ENCODE data around the gene DPH5. TPM values are rescaled to one million over a fixed set of nuclear protein-coding genes. Genes with fewer than 3 reads are reported as not detected.

DPH5 gene
- total and polyA plus RNA-seq, 2 of the 4 experiments (the other 2 are of a cell fraction), result 32.3 to 42.0 TPM

GRCh38 chr1:100955322-100955721 is 70.3 kb downstream of the DPH5 start:
- DNase-seq, result peak; percentile 92
- Histone ChIP-seq H2BK15ac (ENCODE audit: low read depth, low read length) (no peak overlapping the region), H3K9me1 (ENCODE audit: insufficient read depth, low read length) (peaks cover 8% of the 10 kb centered on the region), H4K5ac (ENCODE audit: low read depth, low read length) (no peak overlapping the region), H3K27ac (ENCODE audit: insufficient read depth, low read length) (peak overlapping the region; percentile 52; the same call in 1 of the 2 replicates), H3K79me1 (ENCODE audit: low read depth in 1 of 2, low read length in 2 of 2) (peaks cover 9 to 33% of the 10 kb centered on the region in 2 experiments; a peak in 3 of 4 replicates), H3K27me3 (ENCODE audit: control insufficient read depth, insufficient read depth, low read length) (no peaks in the 10 kb centered on the region), H4K91ac (ENCODE audit: insufficient read depth, low read depth, low read length) (no peak overlapping the region), H3K14ac (replicated peaks; ENCODE audit: low read depth, low read length) (no peak overlapping the region), H3K9ac (ENCODE audit: low read depth, low read length) (no peak overlapping the region), H3K9me3 (ENCODE audit: control insufficient read depth, insufficient read depth, low read length) (no peaks in the 10 kb centered on the region), H2AK9ac (replicated peaks; ENCODE audit: low read depth, low read length, poor library complexity) (no peak overlapping the region), H2BK20ac (ENCODE audit: low read depth, low read length) (no peak overlapping the region), H3K23ac (ENCODE audit: low read depth, low read length) (no peak overlapping the region), H4K8ac (ENCODE audit: low read depth in 2 of 2, low read length in 2 of 2) (no peak overlapping the region), H3K4me1 (ENCODE audit: control insufficient read depth, insufficient read depth, low read length) (peaks cover 3% of the 10 kb centered on the region), H2BK5ac (ENCODE audit: low read depth, low read length, poor library complexity, severe bottlenecking) (peak overlapping the region; percentile 68), H3K18ac (ENCODE audit: low read depth, low read length) (no peak overlapping the region), H4K20me1 (ENCODE audit: insufficient read depth, low read length) (no peaks in the 10 kb centered on the region), H2AK5ac (ENCODE audit: low read depth, low read length) (no peak overlapping the region), H3K4me2 (ENCODE audit: low read depth, low read length) (peak overlapping the region; percentile 1; the same call in 1 of the 2 replicates), H2AFZ (replicated peaks; ENCODE audit: low read length, poor library complexity) (no peak overlapping the region), H3K56ac (ENCODE audit: extremely low read depth, insufficient read depth, low read length) (no peak overlapping the region), H3K36me3 (ENCODE audit: control insufficient read depth, insufficient read depth, low read length) (0 out of 2 replicates have a peak, but pooled peaks cover 1% of the 10 kb centered on the region), H3K4me3 (ENCODE audit: insufficient read depth, low read depth, low read length) (no peak overlapping the region), H2BK120ac (ENCODE audit: low read depth, low read length) (no peak overlapping the region), H3K4ac (ENCODE audit: low read depth, low read length) (no peak overlapping the region)
- peak; percentile 76 for ATAC-seq (ENCODE audit: low read depth)
- dilution Hi-C loops (cut with HindIII; ENCODE audit: low sequenced_read_pairs, unreplicated experiment), result no loop called here
- CTCF ChIA-PET, result interaction anchor here (0.6 to 1.0 kb wide), 2 partner anchors 55 to 283 kb away, joined by 3 to 4 read pairs; no protein-coding TSS in a partner anchor
- in situ Hi-C loops (cut with MboI; ENCODE audit: low sequenced_read_pairs), result no loop called here
- POLR2A ChIA-PET (ENCODE audit: unreplicated experiment), result no interaction called here
- no CpG with 5 or more reads among the region's 1 CpG for WGBS, 2 experiments (ENCODE audit: extremely low coverage in 2 of 2, insufficient read length in 1 of 2)
- TF ChIP-seq SMC3 (IDR thresholded peaks at IDR 0.05; ENCODE audit: low read depth, low read length) (no peak), NFE2L2 (IDR thresholded peaks at IDR 0.05; ENCODE audit: low read depth, low read length) (no peak), RAD21 (IDR thresholded peaks at IDR 0.05; ENCODE audit: low read length) (no peak), CTCF (conservative IDR thresholded peaks at IDR 0.05; ENCODE audit: low read depth, low read length) (no peak), ELK1 (IDR thresholded peaks at IDR 0.05; ENCODE audit: borderline replicate concordance, low read depth, low read length) (no peak), MXI1 (IDR thresholded peaks at IDR 0.05; ENCODE audit: borderline replicate concordance, low read depth, low read length) (no peak), CHD1 (IDR thresholded peaks at IDR 0.05; ENCODE audit: low read depth, low read length) (no peak), FOS (IDR thresholded peaks at IDR 0.05; ENCODE audit: low read depth, low read length) (peak; percentile 82), RCOR1 (IDR thresholded peaks at IDR 0.05; ENCODE audit: insufficient replicate concordance, low read length) (no peak), MAFK (IDR thresholded peaks at IDR 0.05; ENCODE audit: low read depth, low read length) (peak; percentile 76), BHLHE40 (IDR thresholded peaks at IDR 0.05; ENCODE audit: low read depth, low read length) (peak; percentile 10; the same call in 1 of the 2 replicates), POLR2A (IDR thresholded peaks at IDR 0.05; ENCODE audit: low read depth, low read length) (no peak), RFX5 (IDR thresholded peaks at IDR 0.05; ENCODE audit: low read depth, low read length) (no peak), USF2 (IDR thresholded peaks at IDR 0.05; ENCODE audit: low read depth, low read length) (no peak), CEBPB (IDR thresholded peaks at IDR 0.05; ENCODE audit: low read depth, low read length) (no peak)
- intact Hi-C loops (cut with micrococcal nuclease), result no loop called here
- BruUV-seq (replicated peaks), result no TSS peak
